NCI-H748 treated with DMSO at 0.1 percent for 48 hours (cell line): ENCODE data around the gene KCTD11.
A peak's percentile ranks its signal among the peaks of the same experiment; 100 is the strongest.
"Not testable (repeated sequence)": the region's sequence is repeated elsewhere in the genome, so short reads cannot be mapped to it uniquely, and the experiment has no call there.

Source experiments
- DNase-seq: peaks from one replicate; lab custom pipeline; 2025; lab: John Stamatoyannopoulos, UW

Gene KCTD11

GRCh38 chr17:7343250-7343649, 8.7 kb upstream of the KCTD11 start:
- no peak for DNase-seq

- DNase-seq = no peak
These were observed 5.0 kb upstream of the KCTD11 start for GRCh38 chr17:7346761-7347614.

GRCh38 chr17:7347630-7348477, 4.1 kb upstream of the KCTD11 start:
- DNase-seq = no peak

- no peak for DNase-seq
These were observed 3.3 kb upstream of the KCTD11 start for GRCh38 chr17:7348478-7349242.

GRCh38 chr17:7352503-7352889, 534 bp downstream of the KCTD11 start:
- DNase-seq = no peak

- no peak for DNase-seq
These were observed 1.1 kb downstream of the KCTD11 start for GRCh38 chr17:7352910-7353635.

GRCh38 chr17:7354262-7354843, 2.4 kb downstream of the KCTD11 start:
- DNase-seq = peak; percentile 69

GRCh38 chr17:7355053-7355452, 3.1 kb downstream of the KCTD11 start, which contains the start of gene TMEM95:
TMEM95 (plus strand) TSS chr17:7355156; CDS start chr17:7355205, 49 bp downstream.
- no peak for DNase-seq

- no peak for DNase-seq
These were observed 3.6 kb downstream of the KCTD11 start for GRCh38 chr17:7355573-7355972.

- DNase-seq = peak; percentile 68
These were observed 4.1 kb downstream of the KCTD11 start for GRCh38 chr17:7356072-7356549.

- DNase-seq = no peak
These were observed 4.8 kb downstream of the KCTD11 start for GRCh38 chr17:7356756-7357155.

- DNase-seq = no peak
These were observed 5.4 kb downstream of the KCTD11 start for GRCh38 chr17:7357381-7357780.

- DNase-seq = no peak
These were observed 9.9 kb downstream of the KCTD11 start for GRCh38 chr17:7361906-7362305.

- DNase-seq = no peak
These were observed 11.3 kb downstream of the KCTD11 start for GRCh38 chr17:7363311-7363710.

GRCh38 chr17:7365963-7366362, 14.0 kb downstream of the KCTD11 start:
- DNase-seq = not testable (repeated sequence)

- DNase-seq = no peak
These were observed 15.1 kb downstream of the KCTD11 start for GRCh38 chr17:7367083-7367482.

GRCh38 chr17:7367918-7368598, 16.1 kb downstream of the KCTD11 start:
- DNase-seq = no peak

GRCh38 chr17:7368599-7368994, 16.6 kb downstream of the KCTD11 start:
- not testable (repeated sequence) for DNase-seq

GRCh38 chr17:7369825-7370224, 17.9 kb downstream of the KCTD11 start:
- DNase-seq = no peak

GRCh38 chr17:7370853-7371252, 18.9 kb downstream of the KCTD11 start:
- no peak for DNase-seq
